Stimulated activated CD4-positive, alpha-beta T cell treated with anti-CD3 and anti-CD28 coated beads, Interleukin-4, amount 100 ng/mL, for 48 hours (primary cell): Measurements from ENCODE around the gene WASHC3.
"Not testable (repeated sequence)": the region's sequence is repeated elsewhere in the genome, so short reads cannot be mapped to it uniquely, and the experiment has no call there.

Experiments
- DNase-seq, 2 donors: peaks; one replicate each; pipeline ENCODE4 v3.0.0-alpha.2; 2020; ENCODE audit warnings: low read depth in 2 of 2

WASHC3 gene

DNA sequence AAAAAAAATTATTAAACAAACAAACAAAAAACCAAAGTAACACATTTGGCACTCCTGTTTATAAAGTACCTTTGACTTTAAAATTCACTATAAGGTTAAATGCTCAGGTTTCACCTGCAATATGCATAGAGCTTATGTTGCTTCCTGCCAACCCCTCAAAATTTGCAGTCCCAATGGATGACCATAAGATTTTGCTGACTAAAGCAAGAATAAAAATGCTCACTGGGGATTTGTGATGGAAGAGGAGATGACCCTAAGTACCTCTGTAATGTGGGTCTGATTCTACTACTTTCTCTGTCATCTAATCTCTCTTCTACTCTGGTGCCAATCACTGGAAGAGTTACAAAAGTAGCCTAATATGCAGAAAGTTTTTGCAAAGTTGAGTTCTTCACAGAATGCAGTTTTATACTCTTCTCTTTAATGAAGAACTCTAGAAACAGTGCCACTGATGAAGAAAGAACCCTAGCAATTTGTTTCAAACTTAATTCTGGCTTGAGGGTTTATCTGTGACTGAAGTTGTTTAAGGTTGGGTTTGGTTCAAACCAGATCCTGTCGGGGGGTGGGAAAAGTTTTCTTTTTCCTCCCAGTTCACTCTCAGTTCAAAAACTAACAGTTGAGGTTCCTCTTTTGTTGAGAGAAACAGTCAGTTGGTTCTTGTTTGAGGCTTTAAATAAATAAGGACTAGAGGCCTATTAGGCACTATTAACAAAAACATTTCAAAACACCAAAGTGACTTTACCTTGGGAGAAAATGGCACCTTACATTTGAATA is 10.9 kb downstream of the WASHC3 start:
- no peak for DNase-seq

DNA sequence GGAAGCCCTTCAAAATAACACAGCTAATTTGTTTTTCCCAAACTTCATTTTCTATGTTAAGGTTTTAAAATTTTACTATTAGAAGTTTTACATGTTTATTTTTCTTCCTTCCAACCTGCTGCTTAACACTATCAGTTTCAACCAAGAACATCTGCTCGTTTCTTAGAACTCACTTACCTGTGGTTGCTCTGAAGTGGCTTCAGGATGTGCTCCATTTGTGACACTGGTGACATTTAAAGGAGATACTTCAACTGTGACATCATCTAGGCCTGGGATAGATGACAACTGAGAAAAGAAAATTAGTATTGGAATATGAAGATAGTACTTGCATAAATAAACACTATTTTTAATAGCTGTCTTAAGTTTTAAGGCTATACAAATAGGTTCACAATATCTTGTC is 17.9 kb downstream of the WASHC3 start:
- DNase-seq = no peak

DNA sequence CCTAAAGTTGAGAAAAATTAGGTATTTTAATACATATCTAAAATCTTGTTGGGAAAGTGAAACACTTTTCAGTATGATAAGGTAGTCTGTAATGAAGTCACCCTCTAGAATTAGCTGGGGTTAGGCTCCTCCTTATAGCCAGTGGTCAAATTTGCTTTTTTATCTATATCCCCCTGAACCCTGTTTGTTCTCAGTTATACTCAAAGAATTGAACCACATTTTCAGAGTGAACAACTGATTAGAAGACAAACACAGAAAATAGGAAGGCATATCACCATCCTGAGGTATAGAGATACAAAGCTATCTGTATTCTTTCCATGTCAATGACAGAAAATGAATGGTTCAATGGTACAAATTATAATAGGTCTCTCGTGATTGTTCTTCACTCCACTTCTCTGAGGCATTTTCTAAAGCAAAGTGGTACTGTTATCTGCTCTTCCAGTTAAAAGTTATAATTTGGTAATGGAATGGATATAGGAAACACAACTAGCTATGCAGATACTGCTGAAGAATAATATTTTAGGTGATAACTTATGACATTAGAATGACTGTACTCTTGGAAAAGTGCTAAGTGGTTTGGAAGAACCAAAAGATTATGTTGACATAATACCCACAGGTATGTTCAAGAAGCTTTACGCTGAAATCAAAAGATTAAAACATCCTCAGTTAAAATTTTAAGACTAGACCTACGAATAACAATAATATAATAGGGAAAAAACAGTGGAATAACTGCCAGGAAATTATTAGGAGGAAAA is 27.6 kb downstream of the WASHC3 start:
- DNase-seq = no peak

- no peak for DNase-seq
These were observed 29.9 kb downstream of the WASHC3 start for GRCh38 chr12:102031852-102032251.

DNA sequence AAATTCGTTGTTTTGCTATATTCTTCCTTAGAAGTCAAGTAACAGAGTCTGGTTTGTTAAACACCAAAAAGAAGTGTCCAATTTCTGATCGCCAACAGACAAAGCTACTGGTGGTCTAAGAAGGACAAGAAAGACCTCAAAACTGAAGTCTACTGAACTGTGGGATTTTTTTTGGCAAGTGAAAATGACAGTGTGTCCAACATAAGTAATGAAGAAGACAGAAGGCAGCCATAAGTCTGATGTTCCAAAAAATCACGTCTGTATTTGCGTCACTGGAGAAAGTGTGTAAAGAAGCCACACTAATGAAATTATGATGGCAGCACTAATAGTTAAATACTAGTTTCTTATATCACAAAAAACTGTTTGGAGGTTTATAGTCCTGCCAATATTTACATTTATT is 32.6 kb downstream of the WASHC3 start:
- no peak for DNase-seq

DNA sequence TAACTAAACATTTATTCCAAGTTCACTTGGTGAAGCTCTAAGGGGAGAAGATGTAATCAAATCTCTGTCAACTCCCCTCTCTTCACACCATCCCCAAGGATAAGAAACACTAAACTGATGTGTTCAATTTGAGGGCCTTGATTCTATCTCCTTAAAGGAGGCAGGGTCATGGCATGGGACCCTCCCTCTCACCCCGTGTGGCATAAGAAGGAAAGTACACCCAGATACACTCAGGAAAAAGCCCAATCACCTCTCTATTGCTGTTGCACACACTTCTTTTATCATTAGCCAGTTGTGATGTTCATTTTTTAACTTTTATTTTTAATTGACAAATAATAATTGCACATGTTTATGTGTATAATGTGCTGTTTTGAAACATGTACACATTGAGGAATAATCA is 35.1 kb downstream of the WASHC3 start:
- no peak for DNase-seq

GRCh38 chr12:102024765-102025164 is 37.0 kb downstream of the WASHC3 start:
- DNase-seq = no peak

GRCh38 chr12:102023343-102023930 is 38.4 kb downstream of the WASHC3 start:
- DNase-seq = no peak

DNA sequence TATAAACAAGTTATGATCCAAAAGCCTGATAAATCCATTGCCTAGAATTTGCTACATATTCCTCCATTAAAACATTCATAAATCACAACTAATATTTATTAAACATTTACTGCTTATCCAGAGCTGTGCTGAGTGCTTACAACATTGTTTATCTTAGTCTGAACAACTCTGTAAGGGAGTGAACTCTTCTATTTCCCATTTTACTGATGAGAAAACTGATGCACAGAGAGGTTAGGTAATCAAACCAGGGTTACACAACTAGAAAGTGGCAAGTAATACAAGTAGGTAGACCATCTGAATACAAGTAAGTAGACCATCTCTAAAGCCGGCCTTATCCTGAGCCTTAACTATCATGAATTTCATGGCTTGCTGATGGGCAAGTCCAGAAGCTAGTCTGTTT is 39.5 kb downstream of the WASHC3 start:
- DNase-seq = no peak

DNA sequence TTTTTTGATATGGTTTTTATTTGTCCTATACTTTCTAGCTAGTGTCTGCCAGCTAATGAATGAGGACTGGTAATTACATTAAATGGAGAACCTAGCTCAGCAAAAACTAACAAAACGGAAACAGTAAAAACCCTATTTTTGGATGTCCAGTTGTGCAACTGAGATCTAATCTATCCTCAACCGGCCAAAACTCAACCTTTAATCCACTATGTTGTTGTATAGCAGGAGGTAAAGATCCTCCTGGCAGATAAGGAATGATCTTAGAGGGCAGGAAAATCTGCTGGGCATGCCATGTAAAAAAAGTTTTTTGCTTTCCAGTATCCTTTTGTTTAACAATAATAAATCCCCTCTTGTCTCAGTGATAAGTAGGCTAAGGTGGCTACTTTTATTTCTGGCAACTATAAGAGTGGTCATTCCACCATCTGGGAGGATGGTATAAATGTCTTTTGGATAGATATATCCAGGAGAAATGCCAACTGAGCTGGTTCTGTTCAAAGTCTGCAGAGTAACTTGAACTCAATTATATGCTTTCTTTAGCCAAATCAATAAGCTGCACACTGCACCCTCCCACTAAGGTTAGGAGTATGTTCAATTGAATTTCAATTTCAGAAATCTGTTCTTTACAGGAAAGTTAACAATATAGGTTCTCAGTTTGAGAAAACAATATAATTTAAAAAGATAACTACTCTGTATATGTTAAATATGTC is 40.1 kb downstream of the WASHC3 start:
- no peak for DNase-seq

DNA sequence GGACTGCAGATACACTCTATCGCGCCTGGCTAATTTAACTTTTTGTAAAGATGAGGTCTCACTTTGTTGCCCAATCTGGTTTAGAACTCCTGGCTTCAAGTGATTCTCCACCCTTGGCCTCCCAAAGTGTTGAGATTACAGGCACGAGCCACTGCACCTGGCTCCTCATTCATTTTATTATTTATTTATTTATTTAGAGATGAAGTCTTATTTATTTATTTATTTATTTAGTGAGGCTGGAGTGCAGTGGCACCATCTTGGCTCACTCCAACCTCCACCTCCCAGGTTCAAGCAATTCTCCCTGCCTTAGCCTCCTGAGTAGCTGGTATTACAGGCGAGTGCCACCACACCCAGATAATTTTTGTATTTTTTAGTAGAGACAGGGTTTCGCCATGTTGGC is 43.2 kb downstream of the WASHC3 start:
- DNase-seq = not testable (repeated sequence)

- DNase-seq = no peak
These were observed 45.3 kb downstream of the WASHC3 start for GRCh38 chr12:102016472-102016871.

DNA sequence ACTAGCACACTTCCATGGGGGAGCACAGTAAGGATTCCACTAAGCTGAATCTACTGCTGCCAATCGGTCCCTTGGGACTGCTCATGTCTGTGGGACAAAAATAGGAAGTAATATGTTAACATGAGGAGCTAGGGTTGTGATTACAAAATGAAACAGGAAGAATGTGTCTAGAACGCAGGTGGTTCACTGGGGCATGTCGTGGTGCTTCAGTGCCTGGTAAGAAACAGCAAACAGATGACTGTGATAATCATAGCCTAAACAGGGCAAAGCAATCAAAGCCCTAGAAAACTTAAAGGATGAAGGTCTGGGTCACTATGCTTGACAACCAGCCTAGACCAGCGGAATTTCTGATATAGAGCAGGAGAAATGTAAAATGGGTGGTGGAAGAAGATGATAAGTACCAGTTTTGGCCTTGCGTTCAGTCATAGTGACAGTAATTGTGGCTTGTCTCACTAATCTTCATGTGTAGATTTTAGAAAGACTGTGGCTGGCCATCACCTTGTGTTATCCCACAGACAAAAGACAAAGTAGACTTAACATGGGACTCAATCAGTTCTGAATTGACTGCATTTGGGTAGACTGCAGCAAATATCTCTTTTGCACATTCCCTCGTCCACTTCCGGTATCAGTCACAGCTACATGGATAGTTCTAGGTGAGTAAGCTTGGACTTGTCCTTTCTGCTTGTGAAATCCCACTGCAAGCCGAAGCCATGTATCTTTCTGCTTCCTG is 51.4 kb downstream of the WASHC3 start:
- no peak for DNase-seq

GRCh38 chr12:102009796-102010195 is 52.0 kb downstream of the WASHC3 start:
- no peak for DNase-seq

- no peak for DNase-seq
These were observed 53.1 kb downstream of the WASHC3 start for GRCh38 chr12:102008615-102009126.

GRCh38 chr12:102005256-102005655 is 56.5 kb downstream of the WASHC3 start:
- no peak for DNase-seq

DNA sequence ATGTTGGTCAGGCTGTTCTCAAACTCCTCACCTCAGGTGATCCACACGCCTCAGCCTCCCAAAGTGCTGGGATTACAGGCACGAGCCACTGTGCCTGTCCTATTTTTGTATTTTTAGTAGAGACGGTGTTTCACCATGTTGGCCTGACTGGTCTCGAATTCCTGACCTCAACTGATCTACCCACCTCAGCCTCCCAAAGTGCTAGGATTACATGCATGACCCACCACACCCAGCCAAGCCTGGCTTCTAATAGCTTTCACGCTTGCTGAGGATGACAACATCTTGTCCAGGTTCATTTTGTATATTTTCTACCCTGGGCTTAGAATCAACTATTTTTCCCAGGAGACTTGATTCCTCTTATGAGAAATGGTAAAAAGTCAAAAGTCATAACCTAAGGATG is 64.7 kb downstream of the WASHC3 start:
- DNase-seq = no peak

GRCh38 chr12:101995684-101996083 is 66.1 kb downstream of the WASHC3 start:
- DNase-seq = no peak

DNA sequence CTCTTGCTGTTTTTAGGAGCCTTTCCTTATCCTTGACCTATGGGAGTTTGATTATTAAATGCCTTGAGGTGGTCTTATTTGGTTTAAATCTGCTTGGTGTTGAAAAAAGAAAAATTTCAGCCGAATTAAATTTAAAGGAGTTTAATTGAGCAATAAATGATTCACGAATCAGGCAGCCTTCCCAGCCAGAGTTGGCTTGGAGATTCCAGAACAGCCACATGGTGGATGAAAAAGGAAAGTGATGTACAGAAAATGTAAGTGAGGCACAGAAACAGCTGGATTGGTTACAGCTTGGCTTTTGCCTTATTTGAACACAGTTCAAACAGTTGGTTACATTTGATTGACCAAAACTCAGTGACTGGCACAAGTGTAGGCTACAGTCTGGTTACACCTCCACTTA is 69.7 kb downstream of the WASHC3 start:
- DNase-seq = no peak

DNA sequence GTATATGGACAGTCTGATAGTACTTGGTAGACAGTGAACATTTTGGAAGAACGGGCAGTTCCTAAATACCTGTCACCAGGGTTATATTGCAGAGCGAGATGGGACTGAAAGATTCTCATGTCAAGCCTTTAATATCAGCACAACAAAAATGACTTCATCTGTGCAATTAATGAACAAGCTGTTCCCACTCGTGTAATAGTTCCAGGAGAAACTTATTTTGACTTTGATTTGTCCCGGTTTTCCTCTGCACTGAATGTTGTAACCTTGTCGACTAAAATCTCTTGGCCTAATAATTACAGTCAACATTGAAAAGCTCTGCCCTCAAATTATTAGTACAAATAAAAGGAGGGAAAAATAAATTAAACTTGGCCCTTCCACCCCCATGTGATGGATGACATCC is 79.5 kb downstream of the WASHC3 start:
- DNase-seq = no peak

DNA sequence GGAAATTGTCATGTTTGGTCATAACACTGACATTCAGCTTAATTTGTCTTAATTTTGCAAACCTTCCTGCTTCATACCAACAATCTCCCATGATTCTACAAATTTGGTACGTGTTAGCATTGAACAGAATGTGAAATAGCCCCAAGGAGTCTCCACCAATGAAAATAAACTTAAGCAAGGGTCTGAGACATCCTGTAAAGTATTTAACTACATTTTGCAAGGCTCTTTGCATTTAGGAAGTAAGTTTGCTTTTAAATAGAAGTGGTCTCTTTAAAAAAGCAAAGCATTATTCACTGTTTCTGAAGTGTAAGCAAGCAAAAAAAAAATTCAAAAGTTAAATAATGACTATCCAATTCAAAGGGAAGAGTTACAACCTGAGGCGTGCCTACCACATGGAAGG is 79.9 kb downstream of the WASHC3 start:
- DNase-seq = no peak
